ENCODE data around the gene APCDD1.
"Not testable (repeated sequence)": the region's sequence is repeated elsewhere in the genome, so short reads cannot be mapped to it uniquely, and the experiment has no call there.

The APCDD1 gene

DNA sequence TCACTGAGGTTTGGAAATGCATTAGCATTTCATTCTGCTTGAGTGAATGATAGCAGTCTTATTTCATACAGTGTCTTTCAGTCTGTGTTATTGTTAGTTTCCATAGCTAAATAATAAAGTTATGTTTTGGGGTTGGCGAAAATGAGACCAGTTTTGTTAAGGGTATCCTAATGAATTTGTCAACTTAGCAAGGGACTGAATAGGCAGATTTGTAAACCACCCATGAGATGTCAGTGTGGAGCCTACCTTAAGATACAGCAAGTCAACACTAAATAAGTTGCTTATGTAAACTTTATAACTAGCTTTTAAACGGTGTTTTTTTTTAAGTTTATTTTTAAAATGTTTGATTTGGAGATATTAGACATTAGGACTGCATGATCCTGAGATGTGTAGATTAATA is 83.3 kb downstream of the APCDD1 start:
- TF ChIP-seq, protein P1, sequence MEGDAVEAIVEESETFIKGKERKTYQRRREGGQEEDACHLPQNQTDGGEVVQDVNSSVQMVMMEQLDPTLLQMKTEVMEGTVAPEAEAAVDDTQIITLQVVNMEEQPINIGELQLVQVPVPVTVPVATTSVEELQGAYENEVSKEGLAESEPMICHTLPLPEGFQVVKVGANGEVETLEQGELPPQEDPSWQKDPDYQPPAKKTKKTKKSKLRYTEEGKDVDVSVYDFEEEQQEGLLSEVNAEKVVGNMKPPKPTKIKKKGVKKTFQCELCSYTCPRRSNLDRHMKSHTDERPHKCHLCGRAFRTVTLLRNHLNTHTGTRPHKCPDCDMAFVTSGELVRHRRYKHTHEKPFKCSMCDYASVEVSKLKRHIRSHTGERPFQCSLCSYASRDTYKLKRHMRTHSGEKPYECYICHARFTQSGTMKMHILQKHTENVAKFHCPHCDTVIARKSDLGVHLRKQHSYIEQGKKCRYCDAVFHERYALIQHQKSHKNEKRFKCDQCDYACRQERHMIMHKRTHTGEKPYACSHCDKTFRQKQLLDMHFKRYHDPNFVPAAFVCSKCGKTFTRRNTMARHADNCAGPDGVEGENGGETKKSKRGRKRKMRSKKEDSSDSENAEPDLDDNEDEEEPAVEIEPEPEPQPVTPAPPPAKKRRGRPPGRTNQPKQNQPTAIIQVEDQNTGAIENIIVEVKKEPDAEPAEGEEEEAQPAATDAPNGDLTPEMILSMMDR (IDR thresholded peaks at IDR 0.05; ENCODE audit: extremely low read depth, missing control alignments), result no peak
- no peak for DNase-seq (ENCODE audit: low spot score)

DNA sequence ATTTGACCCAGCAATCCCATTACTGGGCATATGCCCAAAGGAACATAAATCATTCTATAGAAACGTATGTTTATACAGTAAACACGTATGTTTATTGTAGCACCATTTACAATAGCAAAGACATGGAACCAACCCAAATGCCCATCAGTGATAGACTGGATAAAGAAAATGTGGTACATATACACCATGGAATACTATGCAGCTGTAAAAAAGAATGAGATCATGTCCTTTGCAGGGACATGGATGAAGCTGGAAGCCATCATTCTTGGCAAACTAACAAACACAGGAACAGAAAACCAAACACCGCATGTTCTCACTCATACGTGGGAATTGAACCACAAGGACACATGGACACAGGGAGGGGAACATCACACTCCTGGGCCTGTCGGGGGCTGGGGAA is 84.7 kb downstream of the APCDD1 start:
- DNase-seq (ENCODE audit: low spot score), result not testable (repeated sequence)
